ENCODE results near the gene SPRYD7.

Gene SPRYD7

DNA sequence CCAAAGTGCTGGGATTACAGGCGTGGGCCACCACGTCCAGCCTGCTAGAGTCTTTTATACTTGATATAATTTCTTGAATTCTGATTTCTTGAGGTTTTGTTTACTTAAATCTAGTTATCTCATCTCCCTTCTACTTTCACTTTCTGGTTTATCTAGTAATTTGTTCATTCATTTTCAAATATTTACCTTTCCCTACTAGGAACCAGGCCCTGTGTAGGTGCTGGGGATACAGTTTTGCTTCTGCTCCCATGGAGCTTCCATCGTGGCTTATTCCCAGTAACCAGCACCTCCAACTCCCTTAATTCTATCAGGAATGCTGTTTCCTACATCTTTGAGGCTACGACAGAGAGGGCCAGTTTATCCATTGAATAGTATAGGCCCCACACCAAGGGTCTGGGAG is 36.6 kb upstream of the SPRYD7 start:
- TF ChIP-seq, protein P1, sequence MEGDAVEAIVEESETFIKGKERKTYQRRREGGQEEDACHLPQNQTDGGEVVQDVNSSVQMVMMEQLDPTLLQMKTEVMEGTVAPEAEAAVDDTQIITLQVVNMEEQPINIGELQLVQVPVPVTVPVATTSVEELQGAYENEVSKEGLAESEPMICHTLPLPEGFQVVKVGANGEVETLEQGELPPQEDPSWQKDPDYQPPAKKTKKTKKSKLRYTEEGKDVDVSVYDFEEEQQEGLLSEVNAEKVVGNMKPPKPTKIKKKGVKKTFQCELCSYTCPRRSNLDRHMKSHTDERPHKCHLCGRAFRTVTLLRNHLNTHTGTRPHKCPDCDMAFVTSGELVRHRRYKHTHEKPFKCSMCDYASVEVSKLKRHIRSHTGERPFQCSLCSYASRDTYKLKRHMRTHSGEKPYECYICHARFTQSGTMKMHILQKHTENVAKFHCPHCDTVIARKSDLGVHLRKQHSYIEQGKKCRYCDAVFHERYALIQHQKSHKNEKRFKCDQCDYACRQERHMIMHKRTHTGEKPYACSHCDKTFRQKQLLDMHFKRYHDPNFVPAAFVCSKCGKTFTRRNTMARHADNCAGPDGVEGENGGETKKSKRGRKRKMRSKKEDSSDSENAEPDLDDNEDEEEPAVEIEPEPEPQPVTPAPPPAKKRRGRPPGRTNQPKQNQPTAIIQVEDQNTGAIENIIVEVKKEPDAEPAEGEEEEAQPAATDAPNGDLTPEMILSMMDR (IDR thresholded peaks at IDR 0.05; ENCODE audit: low read length, missing control alignments) = no peak
- DNase-seq (ENCODE audit: low read depth) = no peak
- H3K4me3 ChIP-seq (replicated peaks; ENCODE audit: low read depth, low read length) = no peak overlapping the region

DNA sequence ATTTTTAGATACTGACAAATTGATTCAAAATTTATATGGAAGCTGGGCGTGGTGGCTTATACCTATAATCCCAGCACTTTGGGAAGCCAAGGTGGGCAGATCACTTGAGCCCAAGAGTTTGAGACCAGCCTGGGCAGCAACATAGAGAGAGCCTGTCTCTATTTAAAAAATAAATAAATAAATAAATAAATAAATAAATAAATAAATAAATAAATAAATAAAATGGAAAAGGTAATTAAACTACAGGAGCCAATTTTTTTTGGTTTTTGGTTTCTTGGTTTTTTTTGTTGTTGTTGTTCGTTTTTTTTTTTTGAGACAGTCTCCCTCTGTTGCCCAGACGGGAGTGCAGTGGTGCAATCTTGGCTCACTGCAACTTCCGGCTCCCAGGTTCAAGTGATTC is 31.3 kb upstream of the SPRYD7 start:
- no peak for DNase-seq (ENCODE audit: low read depth)
- TF ChIP-seq, protein P1 (IDR thresholded peaks at IDR 0.05; ENCODE audit: low read length, missing control alignments) = no peak
- H3K4me3 ChIP-seq (replicated peaks; ENCODE audit: low read depth, low read length) = no peak overlapping the region

DNA sequence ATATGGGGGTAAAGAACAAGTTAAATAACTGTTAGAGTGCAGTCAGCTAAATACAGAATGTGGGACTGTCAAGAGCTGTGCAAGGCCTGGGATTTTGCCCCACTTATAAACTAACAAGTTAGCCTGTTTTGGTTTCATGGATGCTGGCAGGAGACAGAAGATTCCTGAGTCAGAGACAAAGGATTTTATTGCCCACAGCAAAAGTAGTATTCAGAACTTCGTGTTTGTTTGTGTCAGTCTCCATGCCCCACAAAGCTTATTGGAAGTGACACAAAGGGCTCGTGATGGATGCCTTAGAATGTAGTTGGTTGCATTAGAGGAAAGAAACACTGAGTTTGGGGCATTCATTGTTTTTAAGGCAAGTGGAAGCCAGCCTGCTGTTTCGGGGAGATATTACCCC is 22.2 kb upstream of the SPRYD7 start:
- no peak overlapping the region for H3K4me3 ChIP-seq (replicated peaks; ENCODE audit: low read depth, low read length)
- DNase-seq (ENCODE audit: low read depth) = no peak
- TF ChIP-seq, protein P1 (IDR thresholded peaks at IDR 0.05; ENCODE audit: low read length, missing control alignments) = no peak

DNA sequence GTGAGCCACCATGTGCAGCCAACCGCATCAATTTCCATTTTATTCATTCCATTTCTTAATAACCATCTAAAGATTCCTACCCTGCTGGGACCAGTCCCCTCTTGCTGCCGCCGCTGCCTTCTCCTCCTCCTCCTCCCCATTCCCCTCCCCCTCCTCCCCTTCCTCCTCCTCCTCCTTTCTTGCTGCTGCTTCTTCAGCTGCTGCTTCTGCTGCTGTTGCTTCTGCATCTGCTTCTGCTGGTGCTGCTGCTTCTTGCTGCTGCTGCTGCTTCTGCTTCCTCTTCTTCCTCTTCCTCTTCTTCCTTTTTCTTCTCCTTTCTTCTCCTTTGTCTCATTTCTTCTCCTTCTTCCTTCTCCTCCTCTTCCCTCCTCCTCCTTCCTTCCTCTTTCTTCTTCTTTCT is 20.0 kb upstream of the SPRYD7 start:
- no peak for DNase-seq (ENCODE audit: low read depth)
- H3K4me3 ChIP-seq (replicated peaks; ENCODE audit: low read depth, low read length) = no peak overlapping the region
- TF ChIP-seq, protein P1 (IDR thresholded peaks at IDR 0.05; ENCODE audit: low read length, missing control alignments) = no peak

DNA sequence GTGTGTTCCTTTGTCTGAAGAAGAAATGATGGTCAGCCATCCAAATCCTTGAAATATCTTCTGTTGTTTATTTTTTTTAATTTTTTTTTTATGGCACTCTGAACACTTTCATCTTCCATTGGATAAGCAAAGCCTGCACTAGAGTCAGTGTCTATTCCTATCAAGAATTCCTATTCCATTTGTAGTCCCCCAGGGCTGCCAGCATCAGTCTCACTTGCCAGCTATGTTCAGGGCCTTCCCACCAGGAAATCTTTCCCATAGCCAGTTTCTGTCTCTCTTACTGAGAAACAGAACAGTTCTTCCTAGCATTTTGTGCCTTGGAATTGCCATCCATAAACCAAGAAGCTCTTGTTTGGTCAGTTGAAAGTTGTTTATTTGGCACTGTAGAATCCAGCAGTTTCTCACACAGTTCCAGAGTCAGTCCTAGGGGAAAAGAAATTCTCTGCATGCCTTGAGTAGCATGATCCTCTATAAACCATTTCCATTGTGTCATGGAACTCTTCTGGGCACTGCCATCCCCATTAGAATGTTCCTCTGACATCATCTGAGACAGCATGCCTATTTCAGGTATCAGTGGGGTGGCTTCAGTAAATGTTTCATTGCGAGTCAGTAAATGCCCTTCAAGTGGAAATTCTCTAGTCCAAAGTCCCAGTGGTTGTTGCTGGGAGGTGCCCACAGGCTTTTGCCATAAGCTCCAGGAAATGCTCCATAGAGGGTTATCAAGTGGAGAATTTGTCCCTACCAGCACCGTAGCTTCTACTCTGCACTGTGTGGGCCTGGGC is 18.7 kb upstream of the SPRYD7 start:
- no peak for DNase-seq (ENCODE audit: low read depth)
- TF ChIP-seq, protein P1 (IDR thresholded peaks at IDR 0.05; ENCODE audit: low read length, missing control alignments) = no peak
- no peak overlapping the region for H3K4me3 ChIP-seq (replicated peaks; ENCODE audit: low read depth, low read length)

DNA sequence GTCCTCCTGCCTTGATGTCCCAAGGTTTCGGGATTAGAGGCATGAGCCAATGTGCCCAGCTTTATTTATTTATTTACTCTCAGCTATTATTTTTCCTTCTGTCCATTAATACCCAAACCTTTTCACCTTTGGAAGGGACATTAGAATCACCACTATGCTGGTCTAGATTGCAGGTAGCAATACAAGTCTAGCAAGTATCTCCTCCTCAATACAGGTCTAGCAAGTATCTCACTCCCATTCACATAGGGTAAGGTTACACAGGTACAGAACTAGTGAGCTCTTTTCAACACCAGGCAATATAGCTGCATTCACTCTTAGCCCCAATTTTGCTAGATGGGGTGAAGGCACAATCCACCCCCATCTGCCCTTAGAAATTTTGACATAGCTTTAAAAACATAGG is 17.4 kb upstream of the SPRYD7 start:
- no peak overlapping the region for H3K4me3 ChIP-seq (replicated peaks; ENCODE audit: low read depth, low read length)
- TF ChIP-seq, protein P1 (IDR thresholded peaks at IDR 0.05; ENCODE audit: low read length, missing control alignments) = no peak
- DNase-seq (ENCODE audit: low read depth) = no peak
